HepG2 (cell line): ENCODE data around the gene EMILIN1. TPM values are rescaled to one million over a fixed set of nuclear protein-coding genes. Genes with fewer than 3 reads are reported as not detected.

Source experiments
- CHCHD3 ChIP-seq: sonication (generic); formaldehyde crosslinking; IDR thresholded peaks from 2 replicates; pipeline ENCODE4 v1.8.0; 2022; ENCODE audit warnings: mild to moderate bottlenecking, missing genetic modification reagents, moderate library complexity
- EP300 ChIP-seq, 3 experiments: sonication (generic) in 1 of 3; formaldehyde crosslinking in 1 of 3; IDR thresholded peaks; 2 replicates each; pipeline versions ENCODE4 v1.5.1 to v1.6.1; 2011 to 2020; ENCODE audit warnings: low read depth in 2 of 3, low read length in 2 of 3, borderline replicate concordance in 1 of 3, improper control_type of control experiment in 1 of 3, mild to moderate bottlenecking in 1 of 3, missing genetic modification reagents in 1 of 3, moderate library complexity in 1 of 3
- HIVEP1 ChIP-seq: sonication (generic); formaldehyde crosslinking; IDR thresholded peaks from 2 replicates; pipeline ENCODE4 v1.4.0; 2020; ENCODE audit warnings: mild to moderate bottlenecking, missing genetic modification reagents
- HOXA7 ChIP-seq: sonication (generic); formaldehyde crosslinking; IDR thresholded peaks from 2 replicates; pipeline ENCODE4 v1.8.1; 2022; ENCODE audit warnings: mild to moderate bottlenecking, missing genetic modification reagents, moderate library complexity
- MAFF ChIP-seq: IDR thresholded peaks from 2 replicates; pipeline ENCODE4 v1.6.1; 2011; ENCODE audit warnings: low read depth, low read length, improper control_type of control experiment
- MBNL3 ChIP-seq: fragments of 250-450 bp; sonication (Bioruptor Pico); conservative IDR thresholded peaks from 2 replicates; pipeline ENCODE4 v1.8.0; 2022; ENCODE audit warnings: mild to moderate bottlenecking, inconsistent platforms
- MTERF4 ChIP-seq: sonication (generic); formaldehyde crosslinking; IDR thresholded peaks from 2 replicates; pipeline ENCODE4 v1.8.0; 2023; ENCODE audit warnings: mild to moderate bottlenecking, missing genetic modification reagents
- SP4 ChIP-seq: sonication (generic); formaldehyde crosslinking; IDR thresholded peaks from 2 replicates; pipeline ENCODE4 v1.8.1; 2023; ENCODE audit warnings: mild to moderate bottlenecking, missing genetic modification reagents
- ZBTB10 ChIP-seq: sonication (generic); formaldehyde crosslinking; IDR thresholded peaks from 2 replicates; pipeline ENCODE4 v1.4.0; 2020; ENCODE audit warnings: missing genetic modification reagents, borderline replicate concordance
- ZC3H13 ChIP-seq: sonication (generic); formaldehyde crosslinking; IDR thresholded peaks from 2 replicates; pipeline ENCODE4 v1.8.1; 2023; ENCODE audit warnings: mild to moderate bottlenecking, missing genetic modification reagents, moderate library complexity
- ZNF572 ChIP-seq: sonication (generic); formaldehyde crosslinking; IDR thresholded peaks from 2 replicates; pipeline ENCODE4 v1.5.1; 2020; ENCODE audit warnings: mild to moderate bottlenecking, missing genetic modification reagents
- ZNF761 ChIP-seq: sonication (generic); formaldehyde crosslinking; conservative IDR thresholded peaks from 2 replicates; pipeline ENCODE4 v1.4.0; 2020; ENCODE audit warnings: mild to moderate bottlenecking, missing genetic modification reagents
- polyA plus RNA-seq, 8 experiments: library from polyadenylated mRNA; depleted of rRNA in 3 of 8; stranded (reverse) in 7 of 8; unstranded in 1 of 8; fragments of >200 nt; fragmentation: Illumina TruSeq in 4 of 8; extraction: Trizol in 4 of 8; gene quantifications; 2 replicates each; pipeline versions ENCODE4 v1.2.1 to v1.2.3, GENCODE V29; 2011 to 2016; ENCODE audit warnings: low read depth in 4 of 8, missing spikeins in 1 of 8, mixed read lengths in 1 of 8; ENCODE audit not compliant: insufficient read depth in 1 of 8
- total RNA-seq, 5 experiments: library from RNA; depleted of rRNA; stranded (reverse); fragments of >200 nt; fragmentation: Illumina TruSeq; extraction: Trizol; gene quantifications; 2 replicates each; pipeline ENCODE4 v1.2.3, GENCODE V29; 2016; ENCODE audit warnings: low read depth in 1 of 5
- TF ChIP-seq, protein P1 (sequence below): sonication (generic); formaldehyde crosslinking; IDR thresholded peaks from 2 replicates; pipeline ENCODE4 v1.8.1; 2022; ENCODE audit warnings: mild to moderate bottlenecking, missing genetic modification reagents
- TF ChIP-seq, protein P2 (sequence below): sonication (generic); formaldehyde crosslinking; IDR thresholded peaks from 2 replicates; pipeline ENCODE4 v1.8.0; 2022; ENCODE audit warnings: mild to moderate bottlenecking, missing genetic modification reagents, moderate library complexity
- TF ChIP-seq, protein P3 (sequence below): sonication (generic); formaldehyde crosslinking; conservative IDR thresholded peaks from 2 replicates; pipeline ENCODE4 v1.8.0; 2022; ENCODE audit warnings: mild to moderate bottlenecking, moderate library complexity, missing genetic modification reagents

Gene EMILIN1
- total and polyA plus RNA-seq, 2 of the 13 experiments (the other 11 are each of a cell fraction or from before 2014, with no cell fraction given) = 8.1 to 9.7 TPM

- TF ChIP-seq ZBTB10 (CRISPR knock-in tag) (peak; percentile 48; the same call in 1 of the 2 replicates), HIVEP1 (peak; percentile 75; the same call in 1 of the 2 replicates), CHCHD3 (no peak), ZNF761 (peak; percentile 66; the same call in 1 of the 2 replicates), ZNF572 (CRISPR knock-in tag) (0 out of 2 replicates have a peak, but pooled peaks have one; percentile 29), HOXA7 (CRISPR knock-in tag) (peak; percentile 67; the same call in 1 of the 2 replicates), MAFF (no peak), SP4 (CRISPR knock-in tag) (peak; percentile 79; the same call in 1 of the 2 replicates), MTERF4 (peak; percentile 73; the same call in 1 of the 2 replicates), MBNL3 (CRISPR knock-in tag) (no peak), EP300 (IDR thresholded peaks at IDR 0.05; ENCODE audit: low read depth in 2 of 2, low read length in 2 of 2) (no peak), EP300 (CRISPR knock-in tag; IDR thresholded peaks at IDR 0.05; ENCODE audit: borderline replicate concordance) (no peak), ZC3H13 (peak; percentile 83; the same call in 1 of the 2 replicates)
- TF ChIP-seq, protein P1, sequence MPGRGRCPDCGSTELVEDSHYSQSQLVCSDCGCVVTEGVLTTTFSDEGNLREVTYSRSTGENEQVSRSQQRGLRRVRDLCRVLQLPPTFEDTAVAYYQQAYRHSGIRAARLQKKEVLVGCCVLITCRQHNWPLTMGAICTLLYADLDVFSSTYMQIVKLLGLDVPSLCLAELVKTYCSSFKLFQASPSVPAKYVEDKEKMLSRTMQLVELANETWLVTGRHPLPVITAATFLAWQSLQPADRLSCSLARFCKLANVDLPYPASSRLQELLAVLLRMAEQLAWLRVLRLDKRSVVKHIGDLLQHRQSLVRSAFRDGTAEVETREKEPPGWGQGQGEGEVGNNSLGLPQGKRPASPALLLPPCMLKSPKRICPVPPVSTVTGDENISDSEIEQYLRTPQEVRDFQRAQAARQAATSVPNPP = no peak
- TF ChIP-seq, protein P2, sequence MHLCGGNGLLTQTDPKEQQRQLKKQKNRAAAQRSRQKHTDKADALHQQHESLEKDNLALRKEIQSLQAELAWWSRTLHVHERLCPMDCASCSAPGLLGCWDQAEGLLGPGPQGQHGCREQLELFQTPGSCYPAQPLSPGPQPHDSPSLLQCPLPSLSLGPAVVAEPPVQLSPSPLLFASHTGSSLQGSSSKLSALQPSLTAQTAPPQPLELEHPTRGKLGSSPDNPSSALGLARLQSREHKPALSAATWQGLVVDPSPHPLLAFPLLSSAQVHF (CRISPR knock-in tag) = peak; percentile 89; the same call in 1 of the 2 replicates
- TF ChIP-seq, protein P3, sequence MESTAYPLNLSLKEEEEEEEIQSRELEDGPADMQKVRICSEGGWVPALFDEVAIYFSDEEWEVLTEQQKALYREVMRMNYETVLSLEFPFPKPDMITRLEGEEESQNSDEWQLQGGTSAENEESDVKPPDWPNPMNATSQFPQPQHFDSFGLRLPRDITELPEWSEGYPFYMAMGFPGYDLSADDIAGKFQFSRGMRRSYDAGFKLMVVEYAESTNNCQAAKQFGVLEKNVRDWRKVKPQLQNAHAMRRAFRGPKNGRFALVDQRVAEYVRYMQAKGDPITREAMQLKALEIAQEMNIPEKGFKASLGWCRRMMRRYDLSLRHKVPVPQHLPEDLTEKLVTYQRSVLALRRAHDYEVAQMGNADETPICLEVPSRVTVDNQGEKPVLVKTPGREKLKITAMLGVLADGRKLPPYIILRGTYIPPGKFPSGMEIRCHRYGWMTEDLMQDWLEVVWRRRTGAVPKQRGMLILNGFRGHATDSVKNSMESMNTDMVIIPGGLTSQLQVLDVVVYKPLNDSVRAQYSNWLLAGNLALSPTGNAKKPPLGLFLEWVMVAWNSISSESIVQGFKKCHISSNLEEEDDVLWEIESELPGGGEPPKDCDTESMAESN (CRISPR knock-in tag) = peak; percentile 65
These were observed 28.8 kb upstream of the EMILIN1 start (continued) for GRCh38 chr2:27049422-27050280.
